GM23338 (cell line): ENCODE measurements around the gene DPF3. TPM values are rescaled to one million over a fixed set of nuclear protein-coding genes. Genes with fewer than 3 reads are reported as not detected.

ENCODE experiments used
- ATAC-seq: fragments of 200-7000 bp; cut with Tn5 transposase; 3 replicates; pipeline ENCODE4 v1.9.1; 2020
- DNase-seq: peaks from one replicate; pipeline ENCODE4 v3.0.0-alpha.2; 2015; ENCODE audit warnings: low spot score
- H2AFZ ChIP-seq: fragments of 200-600 bp; sonication (generic); 2 replicates; pipeline ENCODE4 v1.8.0; 2016; ENCODE audit warnings: antibody characterized with exemption, mild to moderate bottlenecking, moderate library complexity
- H3F3A ChIP-seq: fragments of 200-600 bp; sonication (generic); replicated peaks from 2 replicates; pipeline ENCODE4 v1.8.0; 2017; ENCODE audit warnings: antibody characterized with exemption, mixed run types, low read depth
- H3K27ac ChIP-seq: fragments of 200-600 bp; sonication (generic); 2 replicates; pipeline ENCODE4 v1.6.1; 2016; ENCODE audit warnings: low read depth
- H3K27me3 ChIP-seq: fragments of 200-600 bp; sonication (generic); 2 replicates; pipeline ENCODE4 v1.8.0; 2016; ENCODE audit warnings: mild to moderate bottlenecking, mixed run types, moderate library complexity; ENCODE audit not compliant: insufficient read depth
- H3K36me3 ChIP-seq: fragments of 200-600 bp; sonication (generic); 2 replicates; pipeline ENCODE4 v1.8.0; 2016; ENCODE audit warnings: mild to moderate bottlenecking; ENCODE audit not compliant: insufficient read depth
- H3K4me1 ChIP-seq: fragments of 200-600 bp; sonication (generic); 2 replicates; pipeline ENCODE4 v1.8.0; 2016; ENCODE audit warnings: mild to moderate bottlenecking, moderate library complexity; ENCODE audit not compliant: insufficient read depth
- H3K4me2 ChIP-seq: fragments of 200-600 bp; sonication (generic); 2 replicates; pipeline ENCODE4 v1.7.1; 2017; ENCODE audit warnings: mixed run types
- H3K4me3 ChIP-seq: fragments of 200-600 bp; sonication (generic); 2 replicates; pipeline ENCODE4 v1.6.1; 2016; ENCODE audit warnings: mixed run types
- H3K79me2 ChIP-seq: fragments of 200-600 bp; sonication (generic); replicated peaks from 2 replicates; pipeline ENCODE4 v1.8.0; 2017; ENCODE audit warnings: mild to moderate bottlenecking; ENCODE audit not compliant: insufficient read depth
- H3K9me2 ChIP-seq: fragments of 200-600 bp; sonication (generic); 2 replicates; pipeline ENCODE4 v1.8.0; 2017; ENCODE audit not compliant: insufficient read depth
- H4K20me1 ChIP-seq: fragments of 200-600 bp; sonication (generic); replicated peaks from 2 replicates; pipeline ENCODE4 v1.8.0; 2017; ENCODE audit warnings: mild to moderate bottlenecking; ENCODE audit not compliant: insufficient read depth
- H3K27ac Mint-ChIP-seq: 2 replicates; pipeline ENCODE4 v1.8.0; 2020; ENCODE audit warnings: inconsistent platforms, mild to moderate bottlenecking, moderate library complexity, mixed read lengths
- H3K27me3 Mint-ChIP-seq: 3 replicates; pipeline ENCODE4 v1.8.0; 2022; ENCODE audit warnings: low read depth, mild to moderate bottlenecking, moderate library complexity, mixed read lengths, inconsistent platforms; ENCODE audit not compliant: insufficient read depth, poor library complexity
- H3K36me3 Mint-ChIP-seq: 3 replicates; pipeline ENCODE4 v1.8.0; 2021; ENCODE audit warnings: low read depth, mild to moderate bottlenecking, inconsistent platforms, moderate library complexity, mixed read lengths
- H3K4me1 Mint-ChIP-seq: 3 replicates; pipeline ENCODE4 v1.8.0; 2020; ENCODE audit warnings: mild to moderate bottlenecking, inconsistent platforms, mixed read lengths
- H3K4me3 Mint-ChIP-seq: 3 replicates; pipeline ENCODE4 v1.8.0; 2021; ENCODE audit warnings: moderate library complexity, mild to moderate bottlenecking, inconsistent platforms, mixed read lengths
- H3K9me3 Mint-ChIP-seq: 3 replicates; pipeline ENCODE4 v1.8.0; 2020; ENCODE audit warnings: moderate library complexity, mild to moderate bottlenecking, inconsistent platforms, mixed read lengths
- CREB1 ChIP-seq: fragments of 250-450 bp; sonication (Bioruptor Pico); IDR thresholded peaks from 2 replicates; pipeline ENCODE4 v1.5.0; 2020; ENCODE audit warnings: low read depth, mild to moderate bottlenecking, moderate library complexity
- ETS1 ChIP-seq: IDR thresholded peaks from 2 replicates; pipeline ENCODE4 v1.6.1; 2016; ENCODE audit warnings: antibody characterized with exemption
- EZH2 ChIP-seq: fragments of 200-600 bp; sonication (generic); IDR thresholded peaks from one replicate; pipeline ENCODE4 v1.8.0; 2017; ENCODE audit warnings: antibody characterized with exemption, mild to moderate bottlenecking, low read depth; ENCODE audit not compliant: unreplicated experiment
- EZH2phosphoT487 ChIP-seq: fragments of 200-600 bp; sonication (generic); IDR thresholded peaks from one replicate; pipeline ENCODE4 v1.8.1; 2018; ENCODE audit warnings: antibody characterized with exemption; ENCODE audit not compliant: unreplicated experiment
- REST ChIP-seq: IDR thresholded peaks from one replicate; pipeline ENCODE4 v1.6.1; 2018; ENCODE audit warnings: antibody characterized with exemption; ENCODE audit not compliant: unreplicated experiment
- ZNF331 ChIP-seq: fragments of 250-450 bp; sonication (Bioruptor Pico); IDR thresholded peaks from 2 replicates; pipeline ENCODE4 v1.5.0; 2020; ENCODE audit warnings: low read depth, mild to moderate bottlenecking, moderate library complexity
- ZNF462 ChIP-seq: fragments of 250-450 bp; sonication (Bioruptor Pico); IDR thresholded peaks from 2 replicates; pipeline ENCODE4 v1.5.0; 2020; ENCODE audit warnings: mild to moderate bottlenecking, moderate library complexity
- polyA plus RNA-seq: library from polyadenylated mRNA; unstranded; fragments of >200 nt; fragmentation: Nextera tagmentation; extraction: Ambion mirVana; gene quantifications from 2 replicates; pipeline ENCODE4 v1.2.1, GENCODE V29; 2016
- total RNA-seq: library from RNA; depleted of rRNA; stranded (reverse); fragments of >200 nt; shearing (Covaris generic); gene quantifications from 2 replicates; pipeline ENCODE4 v1.2.3, GENCODE V29; 2014

Gene DPF3
- total and polyA plus RNA-seq, 2 experiments from 2014 or later, result 0.18 to 1.0 TPM

GRCh38 chr14:72714871-72715214 is 179.1 kb downstream of the DPF3 start:
- H3K27me3 ChIP-seq, result no peaks in the 10 kb centered on the region
- no peak for DNase-seq
- H3K27me3 Mint-ChIP-seq, result peaks cover 5% of the 10 kb centered on the region
- no peaks in the 10 kb centered on the region for H3K36me3 ChIP-seq
- H4K20me1 ChIP-seq, result no peaks in the 10 kb centered on the region
- H2AFZ ChIP-seq, result no peak overlapping the region
- H3K9me3 Mint-ChIP-seq, result no peaks in the 10 kb centered on the region
- no peak overlapping the region for H3K4me3 ChIP-seq
- ATAC-seq, result no peak
- no peak overlapping the region for H3K27ac ChIP-seq
- peaks cover 2% of the 10 kb centered on the region; the same call in 2 of the 3 replicates for H3K4me1 Mint-ChIP-seq
- H3K4me1 ChIP-seq, result no peaks in the 10 kb centered on the region
- H3K4me2 ChIP-seq, result no peak overlapping the region
- TF ChIP-seq EZH2 (no peak), ZNF462 (CRISPR knock-in tag) (no peak), ETS1 (no peak), REST (no peak), ZNF331 (CRISPR knock-in tag) (no peak), EZH2phosphoT487 (no peak), CREB1 (CRISPR knock-in tag) (no peak)
- H3K27ac Mint-ChIP-seq, result no peak overlapping the region
- H3K9me2 ChIP-seq, result no peaks in the 10 kb centered on the region
- no peaks in the 10 kb centered on the region; the same call in 2 of the 3 replicates for H3K36me3 Mint-ChIP-seq
- H3K4me3 Mint-ChIP-seq, result no peak overlapping the region
- H3K79me2 ChIP-seq, result no peaks in the 10 kb centered on the region
- no peaks in the 10 kb centered on the region for H3F3A ChIP-seq
